HepG2 (cell line): ENCODE data around the gene ABAT. TPM values are rescaled to one million over a fixed set of nuclear protein-coding genes. Genes with fewer than 3 reads are reported as not detected.

Experiments
- FOSL2 ChIP-seq: sonication (generic); formaldehyde crosslinking; IDR thresholded peaks from 2 replicates; pipeline ENCODE4 v1.4.0; 2020; ENCODE audit warnings: missing genetic modification reagents
- GATAD1 ChIP-seq: IDR thresholded peaks from 2 replicates; pipeline ENCODE4 v1.6.1; 2016; ENCODE audit warnings: missing genetic modification reagents, missing compliant biosample characterization
- KLF6 ChIP-seq: IDR thresholded peaks from 2 replicates; pipeline ENCODE4 v1.8.0; 2016; ENCODE audit warnings: missing biosample characterization, missing genetic modification reagents
- NCOA1 ChIP-seq: sonication (generic); formaldehyde crosslinking; IDR thresholded peaks from 2 replicates; pipeline ENCODE4 v1.9.0; 2021; ENCODE audit warnings: missing genetic modification reagents
- NFE2 ChIP-seq: sonication (generic); formaldehyde crosslinking; IDR thresholded peaks from 2 replicates; pipeline ENCODE4 v1.4.0; 2020; ENCODE audit warnings: missing genetic modification reagents
- NFIC ChIP-seq: IDR thresholded peaks from 2 replicates; pipeline ENCODE4 v1.6.1; 2012; ENCODE audit warnings: mild to moderate bottlenecking, low read length, inconsistent platforms
- NR2F1 ChIP-seq, 2 experiments: fragments of 450-650 bp in 1 of 2; formaldehyde crosslinking in 1 of 2; IDR thresholded peaks; 2 replicates each; pipeline versions ENCODE4 v1.5.0 to v1.6.1; 2016 to 2020; ENCODE audit warnings: mild to moderate bottlenecking in 1 of 2, missing compliant biosample characterization in 1 of 2, missing genetic modification reagents in 1 of 2, moderate library complexity in 1 of 2
- PAF1 ChIP-seq: IDR thresholded peaks from 2 replicates; pipeline ENCODE4 v1.6.1; 2016; ENCODE audit warnings: missing genetic modification reagents, missing compliant biosample characterization
- PAWR ChIP-seq: sonication (generic); formaldehyde crosslinking; IDR thresholded peaks from 2 replicates; pipeline ENCODE4 v1.4.0; 2020; ENCODE audit warnings: missing genetic modification reagents, mild to moderate bottlenecking, borderline replicate concordance
- PCBP1 ChIP-seq: fragments of 200-400 bp; formaldehyde crosslinking; IDR thresholded peaks from 2 replicates; pipeline ENCODE4 v1.6.1; 2017; ENCODE audit warnings: mild to moderate bottlenecking, low read depth, low read length, borderline replicate concordance
- RBM22 ChIP-seq: fragments of 200-400 bp; formaldehyde crosslinking; optimal IDR thresholded peaks from 2 replicates; pipeline ENCODE3; 2017; ENCODE audit warnings: mild to moderate bottlenecking, low read length, moderate library complexity
- RBM39 ChIP-seq: fragments of 200-400 bp; formaldehyde crosslinking; IDR thresholded peaks from one replicate; pipeline ENCODE4 v1.6.1; 2018; ENCODE audit warnings: antibody characterized with exemption, mild to moderate bottlenecking, low read depth, low read length; ENCODE audit not compliant: poor library complexity, severe bottlenecking
- RELA ChIP-seq: sonication (generic); formaldehyde crosslinking; IDR thresholded peaks from 2 replicates; pipeline ENCODE4 v1.4.0; 2020; ENCODE audit warnings: missing genetic modification reagents
- SETDB1 ChIP-seq: sonication (generic); formaldehyde crosslinking; IDR thresholded peaks from 2 replicates; pipeline ENCODE4 v1.5.1; 2020; ENCODE audit warnings: missing genetic modification reagents, mild to moderate bottlenecking, borderline replicate concordance
- SRF ChIP-seq: IDR thresholded peaks from 2 replicates; pipeline ENCODE4 v1.6.1; 2011; ENCODE audit warnings: mild to moderate bottlenecking, low read depth, low read length, moderate library complexity
- ZC3H13 ChIP-seq: sonication (generic); formaldehyde crosslinking; IDR thresholded peaks from 2 replicates; pipeline ENCODE4 v1.8.1; 2023; ENCODE audit warnings: mild to moderate bottlenecking, missing genetic modification reagents, moderate library complexity
- ZNF432 ChIP-seq: sonication (generic); formaldehyde crosslinking; IDR thresholded peaks from 2 replicates; pipeline ENCODE4 v1.5.0; 2020; ENCODE audit warnings: missing genetic modification reagents, mild to moderate bottlenecking, borderline replicate concordance
- ZNF570 ChIP-seq: sonication (generic); formaldehyde crosslinking; IDR thresholded peaks from 2 replicates; pipeline ENCODE4 v1.4.0; 2020; ENCODE audit warnings: mild to moderate bottlenecking, missing genetic modification reagents, borderline replicate concordance
- ZNF652 ChIP-seq: IDR thresholded peaks from 2 replicates; pipeline ENCODE4 v1.6.1; 2016; ENCODE audit warnings: low read depth, borderline replicate concordance
- polyA plus RNA-seq, 8 experiments: library from polyadenylated mRNA; depleted of rRNA in 3 of 8; stranded (reverse) in 7 of 8; unstranded in 1 of 8; fragments of >200 nt; fragmentation: Illumina TruSeq in 4 of 8; extraction: Trizol in 4 of 8; gene quantifications; 2 replicates each; pipeline versions ENCODE4 v1.2.1 to v1.2.3, GENCODE V29; 2011 to 2016; ENCODE audit warnings: low read depth in 4 of 8, missing spikeins in 1 of 8, mixed read lengths in 1 of 8; ENCODE audit not compliant: insufficient read depth in 1 of 8
- total RNA-seq, 5 experiments: library from RNA; depleted of rRNA; stranded (reverse); fragments of >200 nt; fragmentation: Illumina TruSeq; extraction: Trizol; gene quantifications; 2 replicates each; pipeline ENCODE4 v1.2.3, GENCODE V29; 2016; ENCODE audit warnings: low read depth in 1 of 5
- TF ChIP-seq, protein P1 (sequence below): sonication (generic); formaldehyde crosslinking; IDR thresholded peaks from 2 replicates; pipeline ENCODE4 v1.8.0; 2022; ENCODE audit warnings: mild to moderate bottlenecking, missing genetic modification reagents
- TF ChIP-seq, protein P2 (sequence below): sonication (generic); formaldehyde crosslinking; IDR thresholded peaks from 2 replicates; pipeline ENCODE4 v1.4.0; 2020; ENCODE audit warnings: mild to moderate bottlenecking, missing genetic modification reagents
- TF ChIP-seq, protein P3 (sequence below), 2 experiments: IDR thresholded peaks; 2 replicates each; pipeline ENCODE4 v1.6.1; 2011 to 2012; ENCODE audit warnings: low read length in 2 of 2, borderline replicate concordance in 1 of 2, low read depth in 1 of 2, mild to moderate bottlenecking in 1 of 2, moderate library complexity in 1 of 2

Gene ABAT
- total and polyA plus RNA-seq, 2 of the 13 experiments (the other 11 are each of a cell fraction or from before 2014, with no cell fraction given): 47.6 to 97.3 TPM

DNA sequence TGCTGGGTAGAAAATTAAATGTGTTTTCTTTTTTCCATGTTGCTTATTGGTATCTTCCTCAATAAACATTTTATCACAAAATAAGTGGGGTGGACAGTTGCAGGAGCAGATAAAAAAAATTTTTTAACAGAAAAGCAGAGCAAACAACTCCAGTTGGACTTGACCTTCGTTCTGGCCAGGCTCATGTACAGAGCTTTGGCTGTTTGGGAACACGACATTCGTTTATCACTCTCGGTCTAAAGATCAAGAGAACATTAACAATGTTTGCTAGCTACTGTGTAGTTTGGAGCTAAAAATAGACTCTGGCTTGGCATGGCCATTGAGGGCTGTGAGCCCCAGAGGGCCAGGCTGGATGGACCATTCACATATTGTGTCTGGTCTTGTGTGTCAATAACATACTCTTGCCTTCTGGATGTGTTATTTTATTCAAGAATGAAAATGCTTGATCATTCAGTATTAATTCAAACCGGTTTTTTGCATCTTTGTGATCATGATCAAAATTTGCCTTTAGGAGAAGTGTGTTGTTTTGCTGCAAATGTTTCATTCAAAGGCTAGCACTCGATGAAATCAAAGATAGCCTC is 66.4 kb downstream of the ABAT start (continued):
- TF ChIP-seq SRF (no peak), ZNF432 (CRISPR knock-in tag) (no peak), PAF1 (no peak), NFIC (peak; percentile 87), SETDB1 (CRISPR knock-in tag) (no peak), PCBP1 (no peak), NFE2 (no peak), PAWR (no peak), GATAD1 (peak; percentile 75; the same call in 1 of the 2 replicates), RBM22 (peak; percentile 80), NCOA1 (no peak), KLF6 (CRISPR knock-in tag) (0 out of 2 replicates have a peak, but pooled peaks have one; percentile 36), FOSL2 (CRISPR knock-in tag) (peak; percentile 78), ZNF570 (CRISPR knock-in tag) (no peak), ZNF652 (CRISPR knock-in tag) (peak; percentile 71; the same call in 1 of the 2 replicates), RBM39 (no peak), RELA (CRISPR knock-in tag) (no peak), ZC3H13 (CRISPR knock-in tag) (no peak), NR2F1 (CRISPR knock-in tag; IDR thresholded peaks at IDR 0.05) (peak in 1 of 2 experiments; percentile 45; a peak in 1 of 4 replicates)
- TF ChIP-seq, protein P1, sequence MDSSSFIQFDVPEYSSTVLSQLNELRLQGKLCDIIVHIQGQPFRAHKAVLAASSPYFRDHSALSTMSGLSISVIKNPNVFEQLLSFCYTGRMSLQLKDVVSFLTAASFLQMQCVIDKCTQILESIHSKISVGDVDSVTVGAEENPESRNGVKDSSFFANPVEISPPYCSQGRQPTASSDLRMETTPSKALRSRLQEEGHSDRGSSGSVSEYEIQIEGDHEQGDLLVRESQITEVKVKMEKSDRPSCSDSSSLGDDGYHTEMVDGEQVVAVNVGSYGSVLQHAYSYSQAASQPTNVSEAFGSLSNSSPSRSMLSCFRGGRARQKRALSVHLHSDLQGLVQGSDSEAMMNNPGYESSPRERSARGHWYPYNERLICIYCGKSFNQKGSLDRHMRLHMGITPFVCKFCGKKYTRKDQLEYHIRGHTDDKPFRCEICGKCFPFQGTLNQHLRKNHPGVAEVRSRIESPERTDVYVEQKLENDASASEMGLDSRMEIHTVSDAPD (CRISPR knock-in tag): peak; percentile 77; the same call in 1 of the 2 replicates
- TF ChIP-seq, protein P2, sequence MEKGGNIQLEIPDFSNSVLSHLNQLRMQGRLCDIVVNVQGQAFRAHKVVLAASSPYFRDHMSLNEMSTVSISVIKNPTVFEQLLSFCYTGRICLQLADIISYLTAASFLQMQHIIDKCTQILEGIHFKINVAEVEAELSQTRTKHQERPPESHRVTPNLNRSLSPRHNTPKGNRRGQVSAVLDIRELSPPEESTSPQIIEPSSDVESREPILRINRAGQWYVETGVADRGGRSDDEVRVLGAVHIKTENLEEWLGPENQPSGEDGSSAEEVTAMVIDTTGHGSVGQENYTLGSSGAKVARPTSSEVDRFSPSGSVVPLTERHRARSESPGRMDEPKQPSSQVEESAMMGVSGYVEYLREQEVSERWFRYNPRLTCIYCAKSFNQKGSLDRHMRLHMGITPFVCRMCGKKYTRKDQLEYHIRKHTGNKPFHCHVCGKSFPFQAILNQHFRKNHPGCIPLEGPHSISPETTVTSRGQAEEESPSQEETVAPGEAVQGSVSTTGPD (CRISPR knock-in tag): no peak
- TF ChIP-seq, protein P3, sequence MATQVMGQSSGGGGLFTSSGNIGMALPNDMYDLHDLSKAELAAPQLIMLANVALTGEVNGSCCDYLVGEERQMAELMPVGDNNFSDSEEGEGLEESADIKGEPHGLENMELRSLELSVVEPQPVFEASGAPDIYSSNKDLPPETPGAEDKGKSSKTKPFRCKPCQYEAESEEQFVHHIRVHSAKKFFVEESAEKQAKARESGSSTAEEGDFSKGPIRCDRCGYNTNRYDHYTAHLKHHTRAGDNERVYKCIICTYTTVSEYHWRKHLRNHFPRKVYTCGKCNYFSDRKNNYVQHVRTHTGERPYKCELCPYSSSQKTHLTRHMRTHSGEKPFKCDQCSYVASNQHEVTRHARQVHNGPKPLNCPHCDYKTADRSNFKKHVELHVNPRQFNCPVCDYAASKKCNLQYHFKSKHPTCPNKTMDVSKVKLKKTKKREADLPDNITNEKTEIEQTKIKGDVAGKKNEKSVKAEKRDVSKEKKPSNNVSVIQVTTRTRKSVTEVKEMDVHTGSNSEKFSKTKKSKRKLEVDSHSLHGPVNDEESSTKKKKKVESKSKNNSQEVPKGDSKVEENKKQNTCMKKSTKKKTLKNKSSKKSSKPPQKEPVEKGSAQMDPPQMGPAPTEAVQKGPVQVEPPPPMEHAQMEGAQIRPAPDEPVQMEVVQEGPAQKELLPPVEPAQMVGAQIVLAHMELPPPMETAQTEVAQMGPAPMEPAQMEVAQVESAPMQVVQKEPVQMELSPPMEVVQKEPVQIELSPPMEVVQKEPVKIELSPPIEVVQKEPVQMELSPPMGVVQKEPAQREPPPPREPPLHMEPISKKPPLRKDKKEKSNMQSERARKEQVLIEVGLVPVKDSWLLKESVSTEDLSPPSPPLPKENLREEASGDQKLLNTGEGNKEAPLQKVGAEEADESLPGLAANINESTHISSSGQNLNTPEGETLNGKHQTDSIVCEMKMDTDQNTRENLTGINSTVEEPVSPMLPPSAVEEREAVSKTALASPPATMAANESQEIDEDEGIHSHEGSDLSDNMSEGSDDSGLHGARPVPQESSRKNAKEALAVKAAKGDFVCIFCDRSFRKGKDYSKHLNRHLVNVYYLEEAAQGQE (IDR thresholded peaks at IDR 0.05; ENCODE audit: borderline replicate concordance in 1 of 2, low read depth in 1 of 2, low read length in 2 of 2): 0 out of 4 replicates have a peak, but pooled peaks of 1 of the 2 experiments have one; percentile 60
